NCI-H1092 (cell line): ENCODE data around the gene ZMAT5.
A peak's percentile ranks its signal among the peaks of the same experiment; 100 is the strongest.

ENCODE experiments used
- DNase-seq: peaks from one replicate; lab custom pipeline; 2025; lab: John Stamatoyannopoulos, UW

ZMAT5 gene

GRCh38 chr22:29729161-29729560 lies 37.6 kb downstream of the ZMAT5 start:
- DNase-seq = no peak

- DNase-seq = peak; percentile 14
Observed at GRCh38 chr22:29727131-29727523, 39.7 kb downstream of the ZMAT5 start.

DNA sequence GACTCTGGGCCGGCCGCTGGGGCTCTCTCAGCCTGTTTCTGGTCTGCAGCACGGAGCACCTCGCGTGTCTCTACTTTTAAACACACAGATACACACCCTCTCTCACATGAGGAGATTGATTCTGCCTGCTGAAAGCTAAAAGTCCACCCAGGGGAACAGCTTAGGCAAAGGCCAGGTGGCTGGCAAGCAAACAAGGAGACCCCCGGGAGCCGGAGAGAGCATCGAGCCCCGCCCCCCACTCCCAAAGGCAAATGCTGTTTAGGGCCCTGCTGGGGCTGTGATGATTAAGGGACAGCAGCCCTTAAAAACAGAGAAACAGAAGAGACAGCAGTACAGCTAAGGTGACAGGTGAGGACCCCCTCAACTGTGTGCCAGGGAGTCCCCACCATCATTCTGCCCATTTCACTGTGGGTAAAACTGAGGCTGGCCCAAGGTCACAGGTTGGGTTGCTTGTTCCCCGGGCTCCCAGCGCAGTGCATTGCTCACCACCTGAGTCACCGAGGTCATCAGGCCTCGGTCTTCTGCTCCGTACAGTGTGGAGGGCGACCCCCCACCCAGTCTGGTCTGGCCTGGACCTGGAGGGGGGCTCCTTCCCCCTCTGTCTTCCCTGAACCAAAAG lies 40.2 kb downstream of the ZMAT5 start:
- DNase-seq = no peak

GRCh38 chr22:29726106-29726505 lies 40.7 kb downstream of the ZMAT5 start:
- no peak for DNase-seq

DNA sequence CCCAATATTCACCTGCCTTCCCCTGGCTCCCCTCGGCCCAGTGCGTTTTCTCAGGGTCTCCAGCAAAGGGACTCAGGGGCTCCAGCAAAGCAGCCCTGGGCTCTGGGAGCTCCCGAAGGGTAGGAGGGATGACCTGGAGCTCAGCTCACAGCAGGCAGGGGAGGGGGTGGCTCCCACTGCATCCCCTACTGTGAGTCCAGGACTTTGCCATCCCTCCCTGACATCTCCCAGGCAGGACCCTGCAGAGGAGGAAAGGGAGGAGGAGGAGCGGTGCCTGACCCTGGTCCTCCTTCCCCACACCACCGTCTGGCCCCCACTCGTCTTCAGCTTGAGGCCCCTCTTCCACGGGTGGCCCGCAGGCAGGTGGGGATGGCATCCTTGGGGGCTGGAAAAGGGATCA lies 42.0 kb downstream of the ZMAT5 start:
- DNase-seq = no peak

GRCh38 chr22:29723766-29724165 lies 43.0 kb downstream of the ZMAT5 start:
- no peak for DNase-seq

DNA sequence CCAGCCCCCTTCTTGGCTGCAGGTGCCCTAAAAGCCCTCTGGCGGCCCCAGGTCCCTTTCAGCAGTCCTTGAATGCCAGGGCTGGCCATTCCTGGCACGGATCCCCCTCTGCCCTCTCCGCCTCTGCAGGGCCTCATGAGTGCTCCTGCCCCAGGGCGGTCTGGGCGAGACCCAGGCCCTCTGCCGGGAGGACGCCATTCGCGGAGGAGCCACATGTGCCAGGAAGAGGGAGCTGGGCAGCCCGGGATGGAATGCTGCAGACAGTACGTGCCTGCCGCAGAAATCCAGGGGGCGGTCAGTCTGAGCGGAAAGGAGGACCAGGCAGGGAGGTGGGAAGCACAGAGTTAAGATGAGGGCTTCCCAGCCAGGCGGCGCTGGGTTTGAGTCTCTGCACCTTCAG lies 44.2 kb downstream of the ZMAT5 start:
- no peak for DNase-seq

GRCh38 chr22:29722151-29722550 lies 44.7 kb downstream of the ZMAT5 start:
- no peak for DNase-seq

DNA sequence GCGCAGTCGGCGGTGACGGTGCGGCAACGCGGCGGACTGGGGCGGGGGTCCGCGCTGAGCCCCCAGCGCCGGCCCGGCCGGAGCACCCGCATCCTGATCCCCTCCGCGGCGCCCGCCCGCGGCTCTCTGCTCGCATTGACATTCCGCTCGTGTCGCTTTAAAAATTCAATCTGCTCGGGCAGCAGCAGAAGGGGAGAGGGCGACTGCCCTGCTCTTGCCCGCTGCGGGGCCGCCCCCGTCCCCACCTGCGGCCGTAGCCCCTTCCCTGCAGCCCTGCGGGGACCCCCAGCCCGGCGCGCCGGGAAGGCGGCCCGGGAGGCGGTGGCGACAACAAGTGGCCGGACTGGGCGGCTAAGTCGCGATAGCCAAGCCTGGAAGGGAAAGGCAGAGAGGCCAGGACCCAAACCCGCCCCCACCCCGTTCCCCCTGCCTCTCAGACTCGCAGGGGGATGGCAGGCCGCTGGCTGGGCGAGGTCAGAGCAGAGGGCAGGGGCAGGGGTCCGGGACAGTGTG lies 45.9 kb downstream of the ZMAT5 start:
- DNase-seq = no peak

- DNase-seq = no peak
Observed at GRCh38 chr22:29719899-29720645, 46.7 kb downstream of the ZMAT5 start, which contains the start of gene CABP7. TSS of gene CABP7 (plus strand) at chr22:29720003. CDS start at chr22:29720425, 422 bp downstream.

DNA sequence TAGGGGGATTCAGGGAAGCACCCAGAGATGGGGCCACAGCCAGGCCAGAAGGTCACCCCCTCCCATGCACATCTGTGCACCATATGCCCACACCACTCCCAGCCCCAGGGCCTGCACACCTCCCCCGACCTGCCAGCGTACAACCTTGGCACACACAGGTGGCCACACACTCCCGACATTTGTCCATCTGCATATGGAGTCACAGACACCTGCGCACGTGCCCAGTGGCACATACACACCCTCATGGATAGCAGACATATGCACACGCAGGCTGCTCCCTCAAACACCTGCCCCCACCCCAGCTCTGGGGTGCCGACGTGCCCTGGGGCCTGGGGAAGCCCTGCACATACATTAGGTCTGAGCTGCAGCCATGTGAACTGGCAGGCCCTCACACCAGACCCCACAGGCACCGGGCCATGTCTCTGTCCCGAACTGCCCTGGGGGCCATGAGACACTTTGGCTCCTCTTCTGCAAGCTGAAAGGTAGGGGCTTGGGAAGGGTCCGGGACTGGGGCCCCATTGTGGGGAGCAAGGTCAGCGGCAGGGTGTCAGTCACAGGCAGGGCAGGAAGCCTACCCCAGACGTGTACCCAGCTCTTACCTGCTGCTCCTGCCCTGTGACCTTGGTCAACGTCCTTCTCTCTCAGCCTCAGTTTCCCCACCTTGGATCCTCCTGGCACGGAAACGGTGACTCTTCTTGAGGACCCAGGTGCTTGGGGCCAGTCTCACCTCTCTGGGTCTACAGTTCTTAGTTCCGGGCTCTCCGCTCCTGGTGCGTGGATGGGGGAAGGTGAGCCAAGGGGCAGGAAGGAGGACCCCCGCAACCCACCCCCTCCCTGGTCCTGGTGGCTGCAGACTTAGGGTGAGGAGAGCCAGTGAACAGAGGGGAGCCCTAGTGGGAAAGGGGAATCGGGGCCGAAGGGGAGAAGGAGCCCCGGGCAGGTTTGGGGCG lies 47.6 kb downstream of the ZMAT5 start:
- DNase-seq = no peak

GRCh38 chr22:29717789-29718188 lies 49.0 kb downstream of the ZMAT5 start:
- no peak for DNase-seq

- no peak for DNase-seq
Observed at GRCh38 chr22:29716814-29717545, 49.8 kb downstream of the ZMAT5 start.

- DNase-seq = no peak
Observed at GRCh38 chr22:29715705-29716104, 51.1 kb downstream of the ZMAT5 start.

DNA sequence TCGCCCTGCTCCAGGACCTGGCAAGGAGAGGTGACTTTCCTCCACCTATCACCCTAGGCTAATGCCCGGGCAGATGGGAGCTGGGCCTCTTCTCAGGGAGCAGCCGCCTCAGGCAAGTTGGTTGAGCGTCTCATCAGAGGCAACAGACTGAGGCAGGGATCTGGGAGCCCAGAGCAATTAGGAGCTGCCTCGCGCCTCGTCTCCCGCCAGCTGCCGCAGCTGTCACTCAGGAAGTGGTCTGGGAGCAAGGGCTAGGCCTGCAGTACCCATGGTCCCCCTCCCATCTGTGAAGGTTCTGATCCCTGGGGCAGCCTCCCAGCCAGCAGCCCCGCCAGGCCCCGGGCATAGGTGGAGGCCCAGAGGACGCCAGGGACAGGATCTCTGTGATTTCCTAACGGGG lies 51.6 kb downstream of the ZMAT5 start:
- no peak for DNase-seq

DNA sequence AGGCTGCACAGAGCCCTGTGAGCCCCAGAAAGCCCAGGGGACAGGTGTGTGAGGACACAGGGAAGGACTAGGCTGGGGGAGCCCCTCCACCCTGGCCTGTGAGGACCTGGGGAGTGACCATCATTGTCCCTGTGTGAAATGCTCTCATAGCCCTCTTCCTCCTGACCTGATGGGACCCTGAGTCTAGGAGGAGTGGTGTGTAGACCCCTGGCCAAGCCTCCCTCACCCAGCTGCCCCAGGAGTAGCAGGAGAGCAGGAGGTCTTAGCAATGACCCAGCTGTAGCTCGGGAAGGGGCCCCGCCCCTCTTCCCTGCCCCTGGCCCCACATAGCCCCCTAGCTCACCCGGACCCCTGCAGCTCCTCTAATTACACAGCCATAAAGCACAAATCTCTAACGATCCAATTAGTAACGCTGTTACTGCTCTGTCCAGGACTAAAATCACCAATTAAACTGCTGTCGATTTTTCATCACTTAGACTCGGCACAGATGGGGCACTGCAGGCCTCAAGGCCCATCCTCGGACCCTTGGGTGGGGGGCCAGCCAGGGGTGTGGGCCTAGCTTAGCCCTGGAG lies 53.6 kb downstream of the ZMAT5 start:
- DNase-seq = no peak

GRCh38 chr22:29712119-29712518 lies 54.7 kb downstream of the ZMAT5 start:
- DNase-seq = no peak

DNA sequence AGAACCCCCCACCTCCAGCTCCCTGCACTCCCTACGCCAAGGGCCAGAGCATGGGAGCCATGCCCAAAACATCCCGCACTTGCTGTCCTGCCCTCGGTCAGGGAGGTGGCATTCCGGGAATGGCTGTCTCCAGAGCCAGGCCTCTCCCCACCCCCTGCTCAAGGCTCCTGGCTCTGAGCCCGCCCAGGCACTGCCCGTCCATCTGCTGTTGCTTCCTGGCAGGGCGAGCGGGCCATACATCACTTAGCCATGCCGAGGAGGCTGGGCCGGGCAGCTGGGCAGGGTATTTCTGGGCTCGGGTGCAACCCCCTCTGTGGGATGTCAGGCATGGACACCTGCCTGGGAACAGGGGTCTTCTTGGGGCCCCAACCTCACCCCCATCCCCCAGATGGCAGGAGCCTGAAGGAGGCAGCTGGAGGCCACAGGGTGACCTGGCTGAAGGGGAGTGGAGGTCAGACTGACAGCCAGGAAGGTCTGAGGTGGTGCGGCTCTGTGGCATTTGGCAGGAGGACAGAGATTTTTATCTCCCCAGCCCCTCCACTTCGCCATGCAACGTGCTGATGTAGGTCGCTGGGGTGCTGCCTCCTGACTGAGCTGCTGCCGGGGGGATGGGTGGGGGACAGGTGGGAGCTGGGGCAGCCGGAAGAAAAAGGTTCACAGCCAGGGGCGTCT lies 55.7 kb downstream of the ZMAT5 start:
- peak; percentile 75 for DNase-seq

- no peak for DNase-seq
Observed at GRCh38 chr22:29710193-29710592, 56.6 kb downstream of the ZMAT5 start.

DNA sequence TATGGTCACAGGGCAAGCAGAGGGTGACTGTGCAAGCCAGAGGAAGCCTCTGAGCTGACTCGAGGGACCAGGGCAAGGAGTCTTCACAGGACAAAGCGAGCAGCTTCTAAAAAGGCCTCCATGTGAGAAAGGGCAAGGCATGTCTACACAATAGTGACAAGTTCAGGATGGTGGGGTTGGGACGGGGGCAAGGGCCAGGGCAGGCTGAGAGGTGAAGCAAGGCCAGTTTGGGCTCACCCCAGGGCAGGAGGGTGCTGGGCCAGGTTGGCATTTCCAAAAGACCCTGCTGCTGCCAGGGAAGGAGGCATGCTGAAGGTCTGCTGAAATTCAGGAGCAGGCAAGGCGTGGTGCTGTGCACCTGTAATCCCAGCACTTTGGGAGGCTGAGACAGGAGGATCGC lies 59.3 kb downstream of the ZMAT5 start:
- DNase-seq = no peak

DNA sequence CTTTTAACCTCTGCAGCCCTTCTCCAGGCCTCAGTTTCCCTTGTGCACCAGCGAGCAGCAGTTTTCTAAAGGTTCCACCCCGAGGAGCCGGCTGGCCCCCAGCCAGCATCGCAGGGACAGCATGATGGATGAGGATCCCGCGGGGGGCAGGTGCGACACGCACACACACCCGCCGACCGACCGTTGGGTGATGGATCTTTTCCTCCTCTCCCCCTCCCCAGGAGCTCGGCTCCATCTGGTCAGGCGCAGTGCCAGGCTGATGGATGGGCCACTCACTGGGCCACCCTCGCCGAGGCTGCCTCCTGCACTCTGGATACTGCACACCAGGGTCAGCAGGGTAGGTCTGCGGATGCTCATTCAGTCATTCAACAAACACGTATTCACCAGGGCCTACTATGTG lies 59.8 kb downstream of the ZMAT5 start:
- DNase-seq = peak; percentile 48
